K562 (cell line): Measurements from ENCODE around the gene CUL4B. TPM values are rescaled to one million over a fixed set of nuclear protein-coding genes. Genes with fewer than 3 reads are reported as not detected.

Experiments used
- CCNT2 ChIP-seq: IDR thresholded peaks from 2 replicates; pipeline ENCODE4 v1.6.1; 2011; ENCODE audit warnings: borderline replicate concordance, low read depth, mild to moderate bottlenecking, moderate library complexity, mixed read lengths, low read length; ENCODE audit not compliant: insufficient read length; ENCODE audit errors: extremely low read depth
- CHD1 ChIP-seq: fragments of 200-600 bp; sonication (generic); IDR thresholded peaks from one replicate; pipeline ENCODE4 v1.6.1; 2012; ENCODE audit warnings: mild to moderate bottlenecking, moderate library complexity, low read length, inconsistent platforms
- DNMT1 ChIP-seq: fragments of 450-650 bp; IDR thresholded peaks from 2 replicates; pipeline ENCODE4 v1.6.1; 2016; ENCODE audit warnings: antibody characterized with exemption, mild to moderate bottlenecking
- FOXJ2 ChIP-seq: fragments of 200-800 bp; sonication (Bioruptor generic); IDR thresholded peaks from 2 replicates; pipeline ENCODE4 v1.6.1; 2016; ENCODE audit warnings: missing genetic modification characterization, missing compliant biosample characterization
- SMARCC2 ChIP-seq: fragments of 450-650 bp; IDR thresholded peaks from 2 replicates; pipeline ENCODE4 v1.6.1; 2017; ENCODE audit warnings: antibody characterized with exemption, moderate library complexity, mild to moderate bottlenecking, low read depth
- SRSF1 ChIP-seq: fragments of 200-400 bp; formaldehyde crosslinking; IDR thresholded peaks from 2 replicates; pipeline ENCODE4 v1.6.1; 2017; ENCODE audit warnings: mild to moderate bottlenecking, low read depth, low read length, moderate library complexity
- STAT5A ChIP-seq: IDR thresholded peaks from 2 replicates; pipeline ENCODE4 v1.6.1; 2012; ENCODE audit warnings: low read length, inconsistent platforms, borderline replicate concordance
- TBL1XR1 ChIP-seq, 2 experiments: IDR thresholded peaks; 2 replicates each; pipeline ENCODE4 v1.6.1; 2012; ENCODE audit warnings: improper control_type of control experiment in 2 of 2, low read length in 2 of 2, mild to moderate bottlenecking in 1 of 2
- THRAP3 ChIP-seq: fragments of 450-650 bp; IDR thresholded peaks from 2 replicates; pipeline ENCODE4 v1.6.1; 2016; ENCODE audit warnings: mild to moderate bottlenecking, inconsistent platforms, borderline replicate concordance
- TRIM28 ChIP-seq: fragments of 450-650 bp; IDR thresholded peaks from 2 replicates; pipeline ENCODE4 v1.6.1; 2017
- TSC22D4 ChIP-seq: fragments of 450-650 bp; IDR thresholded peaks from 2 replicates; pipeline ENCODE4 v1.6.1; 2016; ENCODE audit warnings: missing genetic modification characterization, missing biosample characterization, control low read depth
- XRCC3 ChIP-seq: fragments of 450-650 bp; IDR thresholded peaks from 2 replicates; pipeline ENCODE4 v1.6.1; 2017; ENCODE audit warnings: mild to moderate bottlenecking, moderate library complexity
- polyA plus RNA-seq, 8 experiments: library from polyadenylated mRNA; depleted of rRNA in 4 of 8; stranded (reverse) in 5 of 8; unstranded in 3 of 8; fragments of >200 nt; fragmentation: Nextera tagmentation in 2 of 8; fragmentation: Illumina TruSeq in 1 of 8; extraction: Ambion mirVana in 2 of 8; extraction: Trizol in 1 of 8; gene quantifications; 2 replicates each; pipeline versions ENCODE4 v1.2.1 to v1.2.3, GENCODE V29; 2011 to 2014; ENCODE audit warnings: inconsistent platforms in 1 of 8, missing spikeins in 1 of 8
- total RNA-seq, 7 experiments: library from RNA; depleted of rRNA in 6 of 7; stranded (reverse); fragments of >200 nt in 6 of 7; fragmentation: Illumina TruSeq in 2 of 7; extraction: Trizol in 2 of 7; gene quantifications; 2 replicates each; pipeline versions ENCODE4 v1.2.1 to v1.2.3, GENCODE V29; 2011 to 2021; ENCODE audit warnings: low replicate concordance in 1 of 7
- TF ChIP-seq, protein P1 (sequence below): fragments of 200-600 bp; sonication (generic); IDR thresholded peaks from one replicate; pipeline ENCODE4 v1.6.1; 2012; ENCODE audit warnings: mild to moderate bottlenecking, low read depth, low read length, inconsistent platforms
- TF ChIP-seq, protein P2 (sequence below): fragments of 250-450 bp; sonication (Bioruptor Pico); IDR thresholded peaks from 2 replicates; pipeline ENCODE4 v1.8.0; 2021; ENCODE audit warnings: borderline replicate concordance, mild to moderate bottlenecking, moderate library complexity; ENCODE audit not compliant: poor library complexity, severe bottlenecking
- TF ChIP-seq, protein P3 (sequence below): fragments of 250-450 bp; sonication (Bioruptor Pico); IDR thresholded peaks from 2 replicates; pipeline ENCODE4 v1.4.0; 2020; ENCODE audit warnings: mild to moderate bottlenecking, moderate library complexity, borderline replicate concordance

The CUL4B gene
- total and polyA plus RNA-seq, 9 of the 15 experiments (the other 6 are each of a cell fraction or from before 2014, with no cell fraction given): 15.0 to 41.7 (median 37.5) TPM

DNA sequence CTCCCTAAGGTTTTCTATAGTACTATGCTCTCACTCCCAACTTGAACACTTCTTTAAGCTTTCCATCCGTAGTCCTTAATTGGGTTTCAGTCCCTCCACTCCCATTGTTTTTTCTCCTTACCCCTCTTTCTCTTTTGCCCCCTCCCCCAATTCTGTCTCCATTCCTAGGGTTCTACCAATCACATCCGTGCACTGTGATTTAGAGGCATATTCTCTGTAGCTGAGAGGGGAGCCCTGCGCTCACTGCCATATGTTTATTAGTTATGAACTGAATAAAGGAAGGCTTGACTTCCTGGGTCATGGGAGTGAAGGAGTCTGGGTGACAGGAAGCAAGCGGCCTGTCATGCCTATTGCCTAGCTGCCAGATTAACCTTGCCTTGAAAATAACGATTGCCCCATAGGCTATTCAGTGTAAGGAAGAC lies 43.6 kb upstream of the CUL4B start (continued):
- TF ChIP-seq THRAP3 (0 out of 2 replicates have a peak, but pooled peaks have one; percentile 45), DNMT1 (no peak), SMARCC2 (no peak), TBL1XR1 (IDR thresholded peaks at IDR 0.05; ENCODE audit: low read length in 2 of 2) (no peak), CHD1 (no peak), TRIM28 (no peak), CCNT2 (no peak), TSC22D4 (tag) (no peak), STAT5A (no peak), XRCC3 (no peak), SRSF1 (no peak), FOXJ2 (no peak)
- TF ChIP-seq, protein P1, sequence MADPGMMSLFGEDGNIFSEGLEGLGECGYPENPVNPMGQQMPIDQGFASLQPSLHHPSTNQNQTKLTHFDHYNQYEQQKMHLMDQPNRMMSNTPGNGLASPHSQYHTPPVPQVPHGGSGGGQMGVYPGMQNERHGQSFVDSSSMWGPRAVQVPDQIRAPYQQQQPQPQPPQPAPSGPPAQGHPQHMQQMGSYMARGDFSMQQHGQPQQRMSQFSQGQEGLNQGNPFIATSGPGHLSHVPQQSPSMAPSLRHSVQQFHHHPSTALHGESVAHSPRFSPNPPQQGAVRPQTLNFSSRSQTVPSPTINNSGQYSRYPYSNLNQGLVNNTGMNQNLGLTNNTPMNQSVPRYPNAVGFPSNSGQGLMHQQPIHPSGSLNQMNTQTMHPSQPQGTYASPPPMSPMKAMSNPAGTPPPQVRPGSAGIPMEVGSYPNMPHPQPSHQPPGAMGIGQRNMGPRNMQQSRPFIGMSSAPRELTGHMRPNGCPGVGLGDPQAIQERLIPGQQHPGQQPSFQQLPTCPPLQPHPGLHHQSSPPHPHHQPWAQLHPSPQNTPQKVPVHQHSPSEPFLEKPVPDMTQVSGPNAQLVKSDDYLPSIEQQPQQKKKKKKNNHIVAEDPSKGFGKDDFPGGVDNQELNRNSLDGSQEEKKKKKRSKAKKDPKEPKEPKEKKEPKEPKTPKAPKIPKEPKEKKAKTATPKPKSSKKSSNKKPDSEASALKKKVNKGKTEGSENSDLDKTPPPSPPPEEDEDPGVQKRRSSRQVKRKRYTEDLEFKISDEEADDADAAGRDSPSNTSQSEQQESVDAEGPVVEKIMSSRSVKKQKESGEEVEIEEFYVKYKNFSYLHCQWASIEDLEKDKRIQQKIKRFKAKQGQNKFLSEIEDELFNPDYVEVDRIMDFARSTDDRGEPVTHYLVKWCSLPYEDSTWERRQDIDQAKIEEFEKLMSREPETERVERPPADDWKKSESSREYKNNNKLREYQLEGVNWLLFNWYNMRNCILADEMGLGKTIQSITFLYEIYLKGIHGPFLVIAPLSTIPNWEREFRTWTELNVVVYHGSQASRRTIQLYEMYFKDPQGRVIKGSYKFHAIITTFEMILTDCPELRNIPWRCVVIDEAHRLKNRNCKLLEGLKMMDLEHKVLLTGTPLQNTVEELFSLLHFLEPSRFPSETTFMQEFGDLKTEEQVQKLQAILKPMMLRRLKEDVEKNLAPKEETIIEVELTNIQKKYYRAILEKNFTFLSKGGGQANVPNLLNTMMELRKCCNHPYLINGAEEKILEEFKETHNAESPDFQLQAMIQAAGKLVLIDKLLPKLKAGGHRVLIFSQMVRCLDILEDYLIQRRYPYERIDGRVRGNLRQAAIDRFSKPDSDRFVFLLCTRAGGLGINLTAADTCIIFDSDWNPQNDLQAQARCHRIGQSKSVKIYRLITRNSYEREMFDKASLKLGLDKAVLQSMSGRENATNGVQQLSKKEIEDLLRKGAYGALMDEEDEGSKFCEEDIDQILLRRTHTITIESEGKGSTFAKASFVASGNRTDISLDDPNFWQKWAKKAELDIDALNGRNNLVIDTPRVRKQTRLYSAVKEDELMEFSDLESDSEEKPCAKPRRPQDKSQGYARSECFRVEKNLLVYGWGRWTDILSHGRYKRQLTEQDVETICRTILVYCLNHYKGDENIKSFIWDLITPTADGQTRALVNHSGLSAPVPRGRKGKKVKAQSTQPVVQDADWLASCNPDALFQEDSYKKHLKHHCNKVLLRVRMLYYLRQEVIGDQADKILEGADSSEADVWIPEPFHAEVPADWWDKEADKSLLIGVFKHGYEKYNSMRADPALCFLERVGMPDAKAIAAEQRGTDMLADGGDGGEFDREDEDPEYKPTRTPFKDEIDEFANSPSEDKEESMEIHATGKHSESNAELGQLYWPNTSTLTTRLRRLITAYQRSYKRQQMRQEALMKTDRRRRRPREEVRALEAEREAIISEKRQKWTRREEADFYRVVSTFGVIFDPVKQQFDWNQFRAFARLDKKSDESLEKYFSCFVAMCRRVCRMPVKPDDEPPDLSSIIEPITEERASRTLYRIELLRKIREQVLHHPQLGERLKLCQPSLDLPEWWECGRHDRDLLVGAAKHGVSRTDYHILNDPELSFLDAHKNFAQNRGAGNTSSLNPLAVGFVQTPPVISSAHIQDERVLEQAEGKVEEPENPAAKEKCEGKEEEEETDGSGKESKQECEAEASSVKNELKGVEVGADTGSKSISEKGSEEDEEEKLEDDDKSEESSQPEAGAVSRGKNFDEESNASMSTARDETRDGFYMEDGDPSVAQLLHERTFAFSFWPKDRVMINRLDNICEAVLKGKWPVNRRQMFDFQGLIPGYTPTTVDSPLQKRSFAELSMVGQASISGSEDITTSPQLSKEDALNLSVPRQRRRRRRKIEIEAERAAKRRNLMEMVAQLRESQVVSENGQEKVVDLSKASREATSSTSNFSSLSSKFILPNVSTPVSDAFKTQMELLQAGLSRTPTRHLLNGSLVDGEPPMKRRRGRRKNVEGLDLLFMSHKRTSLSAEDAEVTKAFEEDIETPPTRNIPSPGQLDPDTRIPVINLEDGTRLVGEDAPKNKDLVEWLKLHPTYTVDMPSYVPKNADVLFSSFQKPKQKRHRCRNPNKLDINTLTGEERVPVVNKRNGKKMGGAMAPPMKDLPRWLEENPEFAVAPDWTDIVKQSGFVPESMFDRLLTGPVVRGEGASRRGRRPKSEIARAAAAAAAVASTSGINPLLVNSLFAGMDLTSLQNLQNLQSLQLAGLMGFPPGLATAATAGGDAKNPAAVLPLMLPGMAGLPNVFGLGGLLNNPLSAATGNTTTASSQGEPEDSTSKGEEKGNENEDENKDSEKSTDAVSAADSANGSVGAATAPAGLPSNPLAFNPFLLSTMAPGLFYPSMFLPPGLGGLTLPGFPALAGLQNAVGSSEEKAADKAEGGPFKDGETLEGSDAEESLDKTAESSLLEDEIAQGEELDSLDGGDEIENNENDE: no peak
- TF ChIP-seq, protein P2, sequence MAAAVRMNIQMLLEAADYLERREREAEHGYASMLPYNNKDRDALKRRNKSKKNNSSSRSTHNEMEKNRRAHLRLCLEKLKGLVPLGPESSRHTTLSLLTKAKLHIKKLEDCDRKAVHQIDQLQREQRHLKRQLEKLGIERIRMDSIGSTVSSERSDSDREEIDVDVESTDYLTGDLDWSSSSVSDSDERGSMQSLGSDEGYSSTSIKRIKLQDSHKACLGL (CRISPR knock-in tag): no peak
- TF ChIP-seq, protein P3, sequence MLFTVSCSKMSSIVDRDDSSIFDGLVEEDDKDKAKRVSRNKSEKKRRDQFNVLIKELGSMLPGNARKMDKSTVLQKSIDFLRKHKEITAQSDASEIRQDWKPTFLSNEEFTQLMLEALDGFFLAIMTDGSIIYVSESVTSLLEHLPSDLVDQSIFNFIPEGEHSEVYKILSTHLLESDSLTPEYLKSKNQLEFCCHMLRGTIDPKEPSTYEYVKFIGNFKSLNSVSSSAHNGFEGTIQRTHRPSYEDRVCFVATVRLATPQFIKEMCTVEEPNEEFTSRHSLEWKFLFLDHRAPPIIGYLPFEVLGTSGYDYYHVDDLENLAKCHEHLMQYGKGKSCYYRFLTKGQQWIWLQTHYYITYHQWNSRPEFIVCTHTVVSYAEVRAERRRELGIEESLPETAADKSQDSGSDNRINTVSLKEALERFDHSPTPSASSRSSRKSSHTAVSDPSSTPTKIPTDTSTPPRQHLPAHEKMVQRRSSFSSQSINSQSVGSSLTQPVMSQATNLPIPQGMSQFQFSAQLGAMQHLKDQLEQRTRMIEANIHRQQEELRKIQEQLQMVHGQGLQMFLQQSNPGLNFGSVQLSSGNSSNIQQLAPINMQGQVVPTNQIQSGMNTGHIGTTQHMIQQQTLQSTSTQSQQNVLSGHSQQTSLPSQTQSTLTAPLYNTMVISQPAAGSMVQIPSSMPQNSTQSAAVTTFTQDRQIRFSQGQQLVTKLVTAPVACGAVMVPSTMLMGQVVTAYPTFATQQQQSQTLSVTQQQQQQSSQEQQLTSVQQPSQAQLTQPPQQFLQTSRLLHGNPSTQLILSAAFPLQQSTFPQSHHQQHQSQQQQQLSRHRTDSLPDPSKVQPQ (CRISPR knock-in tag): no peak
